Measurements from ENCODE around the gene TBC1D8. TPM values are rescaled to one million over a fixed set of nuclear protein-coding genes. Genes with fewer than 3 reads are reported as not detected.

Gene TBC1D8
- total RNA-seq, 3 donors from 2014 or later (not counting 1 experiment from before 2014, with no cell fraction given), result 2.2 to 8.7 (median 5.1) TPM

GRCh38 chr2:100998235-100998573 lies 153.0 kb downstream of the TBC1D8 start:
- Mint-ChIP-seq H3K27me3 (ENCODE audit: low read depth in 2 of 2) (peaks cover 6 to 9% of the 10 kb centered on the region in 2 donors), H3K4me1 (peaks cover 14 to 16% of the 10 kb centered on the region in 2 donors), H3K27ac (no peak overlapping the region), H3K4me3 (no peak overlapping the region), H3K36me3 (no peaks in the 10 kb centered on the region), H3K9me3 (no peaks in the 10 kb centered on the region)
- no peak overlapping the region for H3K4me3 ChIP-seq (ENCODE audit: low read length)
- H3K9me3 ChIP-seq (ENCODE audit: control insufficient read depth, insufficient read depth, low read length), result no peaks in the 10 kb centered on the region
- DNase-seq, result no peak
- WGBS (ENCODE audit: insufficient coverage), result 97% methylated on average over 5 of the region's 6 CpGs
- no peak for ATAC-seq
- TF ChIP-seq CTCF (IDR thresholded peaks at IDR 0.05), result no peak
- intact Hi-C loops (cut with micrococcal nuclease), result no loop called here
- no peaks in the 10 kb centered on the region for H3K27me3 ChIP-seq (ENCODE audit: control insufficient read depth, insufficient read depth, low read length)
- H3K4me1 ChIP-seq (ENCODE audit: control insufficient read depth, insufficient read depth, low read length), result peaks cover 11% of the 10 kb centered on the region
- no peaks in the 10 kb centered on the region for H3K36me3 ChIP-seq (ENCODE audit: control insufficient read depth, insufficient read depth, low read length)
- no peak overlapping the region for H3K27ac ChIP-seq (ENCODE audit: low read length)

- H3K4me3 ChIP-seq (ENCODE audit: low read length), result no peak overlapping the region
- DNase-seq, result no peak
- H3K36me3 ChIP-seq (ENCODE audit: control insufficient read depth, insufficient read depth, low read length), result no peaks in the 10 kb centered on the region
- H3K27me3 ChIP-seq (ENCODE audit: control insufficient read depth, insufficient read depth, low read length), result no peaks in the 10 kb centered on the region
- peaks cover 6% of the 10 kb centered on the region for H3K4me1 ChIP-seq (ENCODE audit: control insufficient read depth, insufficient read depth, low read length)
- no peaks in the 10 kb centered on the region for H3K36me3 Mint-ChIP-seq
- H3K27ac ChIP-seq (ENCODE audit: low read length), result no peak overlapping the region
- no peak for TF ChIP-seq CTCF (IDR thresholded peaks at IDR 0.05)
- H3K27ac Mint-ChIP-seq, result no peak overlapping the region
- peaks cover 6 to 9% of the 10 kb centered on the region in 2 donors for H3K27me3 Mint-ChIP-seq (ENCODE audit: low read depth in 2 of 2)
- no peak overlapping the region for H3K4me3 Mint-ChIP-seq
- intact Hi-C loops (cut with micrococcal nuclease), result no loop called here
- no peaks in the 10 kb centered on the region for H3K9me3 Mint-ChIP-seq
- peaks cover 9 to 11% of the 10 kb centered on the region in 2 donors for H3K4me1 Mint-ChIP-seq
- WGBS (ENCODE audit: insufficient coverage), result 100% methylated on average over 1 of the region's 5 CpGs
- no peak for ATAC-seq
- no peaks in the 10 kb centered on the region for H3K9me3 ChIP-seq (ENCODE audit: control insufficient read depth, insufficient read depth, low read length)
Observed at GRCh38 chr2:100997509-100998234, 153.5 kb downstream of the TBC1D8 start.

GRCh38 chr2:100995309-100996075 lies 155.7 kb downstream of the TBC1D8 start:
- no peak for ATAC-seq
- no peak overlapping the region for H3K27ac ChIP-seq (ENCODE audit: low read length)
- intact Hi-C loops (cut with micrococcal nuclease), result no loop called here
- H3K9me3 Mint-ChIP-seq, result no peaks in the 10 kb centered on the region
- H3K27me3 Mint-ChIP-seq (ENCODE audit: low read depth in 2 of 2), result peaks cover 9% of the 10 kb centered on the region in 2 donors
- TF ChIP-seq CTCF (IDR thresholded peaks at IDR 0.05), result no peak
- DNase-seq, result no peak
- H3K36me3 Mint-ChIP-seq, result no peaks in the 10 kb centered on the region
- no peaks in the 10 kb centered on the region for H3K9me3 ChIP-seq (ENCODE audit: control insufficient read depth, insufficient read depth, low read length)
- H3K36me3 ChIP-seq (ENCODE audit: control insufficient read depth, insufficient read depth, low read length), result no peaks in the 10 kb centered on the region
- 93% methylated on average over 28 of the region's 28 CpGs for WGBS (ENCODE audit: insufficient coverage)
- H3K27ac Mint-ChIP-seq, result no peak overlapping the region
- H3K4me3 Mint-ChIP-seq, result no peak overlapping the region
- H3K4me1 ChIP-seq (ENCODE audit: control insufficient read depth, insufficient read depth, low read length), result no peaks in the 10 kb centered on the region
- no peaks in the 10 kb centered on the region for H3K27me3 ChIP-seq (ENCODE audit: control insufficient read depth, insufficient read depth, low read length)
- peaks cover 0 to 4% of the 10 kb centered on the region in 2 donors for H3K4me1 Mint-ChIP-seq
- no peak overlapping the region for H3K4me3 ChIP-seq (ENCODE audit: low read length)
